Stimulated activated CD8-positive, alpha-beta memory T cell treated with anti-CD3 and anti-CD28 coated beads, Interleukin-4, amount 100 ng/mL, for 24 hours (primary cell): ENCODE measurements around the gene RLF.

Experiments
- DNase-seq: peaks from one replicate; pipeline ENCODE4 v3.0.0-alpha.2; 2020; ENCODE audit warnings: low read depth

RLF gene

GRCh38 chr1:40270152-40270834 is 109.1 kb downstream of the RLF start:
- DNase-seq, result no peak

GRCh38 chr1:40272653-40273213 is 111.5 kb downstream of the RLF start:
- no peak for DNase-seq

- no peak for DNase-seq
These were observed 112.5 kb downstream of the RLF start for GRCh38 chr1:40273547-40274166.

GRCh38 chr1:40274331-40274730 is 113.1 kb downstream of the RLF start:
- no peak for DNase-seq

GRCh38 chr1:40276122-40276521 is 114.9 kb downstream of the RLF start:
- DNase-seq, result no peak

- no peak for DNase-seq
These were observed 120.7 kb downstream of the RLF start for GRCh38 chr1:40281853-40282252.
